ENCODE measurements around the gene SBNO2.

DNA sequence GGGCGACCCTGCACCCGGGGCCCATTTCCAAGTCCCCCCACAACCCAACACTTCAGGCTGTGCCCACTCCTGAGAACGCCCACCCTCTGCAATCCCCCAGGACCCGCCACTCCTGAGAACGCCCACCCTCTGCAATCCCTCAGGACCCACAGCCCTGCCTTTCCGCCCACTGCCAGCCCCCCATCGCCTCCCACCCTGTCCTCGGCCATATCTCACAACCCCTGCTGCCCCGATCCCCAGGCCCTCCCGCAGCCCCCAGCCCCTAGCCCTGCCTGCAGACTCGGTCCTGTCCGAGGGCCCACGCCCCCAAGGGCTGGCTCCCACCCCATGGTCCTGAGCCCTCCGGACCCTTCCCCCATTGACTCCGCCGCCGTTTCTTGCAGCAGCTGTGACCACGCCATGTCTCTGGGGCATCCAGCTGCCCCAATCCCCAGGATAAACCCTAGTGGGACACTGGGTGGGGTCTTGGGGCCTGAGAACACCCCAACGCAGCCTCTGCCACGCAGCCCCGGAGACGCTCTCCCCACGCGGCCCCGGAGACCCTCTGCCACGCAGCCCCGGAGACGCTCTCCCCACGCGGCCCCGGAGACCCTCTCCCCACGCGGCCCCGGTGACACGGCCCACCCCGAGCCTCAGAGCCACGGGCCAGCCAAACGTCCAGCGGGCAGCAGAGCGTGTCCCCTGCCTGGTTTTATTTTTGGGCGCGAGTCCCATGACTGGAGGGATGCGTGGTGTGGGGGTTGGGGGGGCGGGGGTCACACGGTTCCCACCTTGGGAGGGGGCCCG, 17.0 kb downstream of the SBNO2 start:
- TF ChIP-seq, protein P1, sequence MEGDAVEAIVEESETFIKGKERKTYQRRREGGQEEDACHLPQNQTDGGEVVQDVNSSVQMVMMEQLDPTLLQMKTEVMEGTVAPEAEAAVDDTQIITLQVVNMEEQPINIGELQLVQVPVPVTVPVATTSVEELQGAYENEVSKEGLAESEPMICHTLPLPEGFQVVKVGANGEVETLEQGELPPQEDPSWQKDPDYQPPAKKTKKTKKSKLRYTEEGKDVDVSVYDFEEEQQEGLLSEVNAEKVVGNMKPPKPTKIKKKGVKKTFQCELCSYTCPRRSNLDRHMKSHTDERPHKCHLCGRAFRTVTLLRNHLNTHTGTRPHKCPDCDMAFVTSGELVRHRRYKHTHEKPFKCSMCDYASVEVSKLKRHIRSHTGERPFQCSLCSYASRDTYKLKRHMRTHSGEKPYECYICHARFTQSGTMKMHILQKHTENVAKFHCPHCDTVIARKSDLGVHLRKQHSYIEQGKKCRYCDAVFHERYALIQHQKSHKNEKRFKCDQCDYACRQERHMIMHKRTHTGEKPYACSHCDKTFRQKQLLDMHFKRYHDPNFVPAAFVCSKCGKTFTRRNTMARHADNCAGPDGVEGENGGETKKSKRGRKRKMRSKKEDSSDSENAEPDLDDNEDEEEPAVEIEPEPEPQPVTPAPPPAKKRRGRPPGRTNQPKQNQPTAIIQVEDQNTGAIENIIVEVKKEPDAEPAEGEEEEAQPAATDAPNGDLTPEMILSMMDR (conservative IDR thresholded peaks at IDR 0.05; ENCODE audit: low read length), result no peak
- no peak for TF ChIP-seq EZH2phosphoT487 (IDR thresholded peaks at IDR 0.05; ENCODE audit: borderline replicate concordance, low read depth, low read length)
